ENCODE results near the gene PMPCB. TPM values are rescaled to one million over a fixed set of nuclear protein-coding genes. Genes with fewer than 3 reads are reported as not detected.
"Not testable (repeated sequence)": the region's sequence is repeated elsewhere in the genome, so short reads cannot be mapped to it uniquely, and the experiment has no call there.

The PMPCB gene, protein sequence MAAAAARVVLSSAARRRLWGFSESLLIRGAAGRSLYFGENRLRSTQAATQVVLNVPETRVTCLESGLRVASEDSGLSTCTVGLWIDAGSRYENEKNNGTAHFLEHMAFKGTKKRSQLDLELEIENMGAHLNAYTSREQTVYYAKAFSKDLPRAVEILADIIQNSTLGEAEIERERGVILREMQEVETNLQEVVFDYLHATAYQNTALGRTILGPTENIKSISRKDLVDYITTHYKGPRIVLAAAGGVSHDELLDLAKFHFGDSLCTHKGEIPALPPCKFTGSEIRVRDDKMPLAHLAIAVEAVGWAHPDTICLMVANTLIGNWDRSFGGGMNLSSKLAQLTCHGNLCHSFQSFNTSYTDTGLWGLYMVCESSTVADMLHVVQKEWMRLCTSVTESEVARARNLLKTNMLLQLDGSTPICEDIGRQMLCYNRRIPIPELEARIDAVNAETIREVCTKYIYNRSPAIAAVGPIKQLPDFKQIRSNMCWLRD
- total RNA-seq (67.5 TPM), polyA plus RNA-seq (64.4 TPM)

DNA sequence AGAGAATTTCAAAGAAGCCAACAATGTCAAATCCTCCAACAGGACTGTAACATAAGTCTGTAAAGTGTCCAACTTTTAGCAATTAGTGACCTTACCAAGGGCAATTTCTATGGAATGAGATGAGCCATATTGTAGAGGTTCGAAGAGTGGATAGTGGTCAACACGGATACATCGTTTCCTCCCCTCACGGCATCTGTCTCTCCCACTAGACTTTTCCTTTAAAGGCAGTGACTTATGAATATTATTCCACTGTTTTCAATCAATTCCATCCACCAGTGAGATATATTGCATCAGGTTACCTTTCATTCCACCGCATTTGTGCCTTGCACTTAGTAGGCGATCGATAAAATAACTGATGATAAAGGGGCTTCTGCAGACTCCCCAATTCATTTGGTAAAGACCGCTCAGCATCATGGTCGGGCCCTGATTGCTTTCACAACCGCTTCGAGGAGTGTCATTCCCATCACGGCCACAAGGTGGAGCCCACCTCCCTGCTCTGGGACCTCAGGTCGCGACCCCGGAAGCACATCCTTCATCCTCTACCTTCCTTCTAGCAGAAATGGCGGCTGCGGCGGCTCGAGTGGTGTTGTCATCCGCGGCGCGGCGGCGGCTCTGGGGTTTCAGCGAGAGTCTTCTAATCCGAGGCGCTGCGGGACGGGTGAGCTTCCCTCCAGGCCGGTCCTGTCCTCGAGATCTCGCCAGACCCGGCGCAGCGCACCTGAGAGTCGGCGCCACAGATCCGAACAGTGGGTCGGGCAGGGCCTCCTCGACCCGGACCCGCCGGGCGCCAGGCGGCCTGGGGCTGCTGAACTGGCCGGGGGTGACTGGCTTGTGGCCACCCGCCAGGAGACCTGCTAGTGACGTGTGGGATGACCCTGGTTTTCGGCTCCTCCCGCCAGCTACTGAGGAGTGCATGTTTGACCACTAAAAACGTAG is at the start of gene PMPCB:
PMPCB (plus strand) TSS at position 535 of the 936 bp plus-strand sequence; CDS start at position 560, 25 bp downstream.
- DNase-seq (ENCODE audit: extremely low spot score) = peak; percentile 79
- Histone ChIP-seq H3K4me3 (ENCODE audit: low read depth, low read length) (peak within 1 kb of the TSS; percentile 95), H3K27ac (ENCODE audit: low read depth) (peak within 1 kb of the TSS; percentile 87), H3K36me3 (ENCODE audit: insufficient read depth) (no peaks in the 10 kb centered on the region), H3K4me1 (ENCODE audit: insufficient read depth) (no peaks in the 10 kb centered on the region)
- 3% methylated on average over 52 of the region's 52 CpGs for whole genome bisulfite sequencing

DNA sequence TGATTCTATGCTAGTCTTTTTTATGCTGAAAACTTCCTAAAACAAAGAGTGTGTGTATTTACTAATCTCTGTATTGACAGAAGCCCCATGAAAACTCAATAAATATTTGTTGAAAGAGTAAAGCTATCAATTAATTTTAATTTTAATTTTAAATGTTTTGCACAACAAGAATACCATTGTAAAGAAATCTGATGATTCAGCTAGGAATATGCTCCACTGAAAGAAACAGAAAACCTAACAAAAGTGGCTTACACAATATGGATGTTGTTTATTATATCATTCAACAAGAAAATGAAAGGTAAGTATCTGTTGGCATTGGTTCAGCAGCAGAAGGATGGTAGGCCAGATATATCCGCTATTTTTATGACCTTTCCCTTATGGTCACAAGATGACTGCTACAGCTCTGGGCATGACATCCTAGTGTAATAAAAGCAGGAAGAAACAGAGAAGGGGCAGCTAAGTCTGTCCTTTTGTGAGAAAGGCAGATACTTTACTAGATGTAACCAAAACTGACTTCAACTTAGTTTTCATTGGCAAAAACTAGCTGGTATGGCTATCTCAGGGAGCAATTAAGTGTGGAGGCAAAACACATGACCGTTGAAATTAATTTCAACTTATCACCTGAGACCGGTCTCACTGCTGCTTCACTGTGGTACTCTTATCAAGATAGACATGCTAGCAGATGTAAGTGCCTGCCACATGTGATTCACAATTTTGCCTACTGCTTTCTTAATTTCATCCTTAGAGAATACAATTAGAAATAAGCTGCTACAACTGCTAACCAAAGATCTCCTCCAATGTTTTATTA is 43.3 kb upstream of the PMPCB start:
- not testable (repeated sequence) for H3K27ac ChIP-seq (ENCODE audit: low read depth); H3K4me1 ChIP-seq (ENCODE audit: insufficient read depth); H3K4me3 ChIP-seq (ENCODE audit: low read depth, low read length); H3K36me3 ChIP-seq (ENCODE audit: insufficient read depth); DNase-seq (ENCODE audit: extremely low spot score)
- WGBS = 37% methylated on average over 3 of the region's 3 CpGs

DNA sequence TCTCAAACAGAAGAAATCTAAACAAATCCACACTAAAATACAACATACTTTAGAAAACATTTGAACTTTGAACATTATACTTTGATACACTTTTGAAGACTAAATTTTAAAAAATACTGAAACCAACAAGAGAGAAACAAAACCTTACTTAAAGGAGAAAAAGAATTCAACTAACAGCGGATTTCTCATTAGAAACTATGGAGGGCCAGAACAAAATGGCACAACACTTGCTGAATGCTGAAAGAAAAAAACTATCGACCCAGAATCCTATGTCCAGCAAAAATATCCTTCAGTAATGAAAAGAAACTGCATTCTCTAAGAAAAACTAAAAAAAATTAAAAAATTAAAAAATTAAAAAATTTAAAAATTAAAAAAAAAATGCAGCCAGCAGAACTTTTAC is 33.2 kb upstream of the PMPCB start:
- not testable (repeated sequence) for H3K4me1 ChIP-seq (ENCODE audit: insufficient read depth); H3K4me3 ChIP-seq (ENCODE audit: low read depth, low read length)
- WGBS = 93% methylated on average over 2 of the region's 2 CpGs

DNA sequence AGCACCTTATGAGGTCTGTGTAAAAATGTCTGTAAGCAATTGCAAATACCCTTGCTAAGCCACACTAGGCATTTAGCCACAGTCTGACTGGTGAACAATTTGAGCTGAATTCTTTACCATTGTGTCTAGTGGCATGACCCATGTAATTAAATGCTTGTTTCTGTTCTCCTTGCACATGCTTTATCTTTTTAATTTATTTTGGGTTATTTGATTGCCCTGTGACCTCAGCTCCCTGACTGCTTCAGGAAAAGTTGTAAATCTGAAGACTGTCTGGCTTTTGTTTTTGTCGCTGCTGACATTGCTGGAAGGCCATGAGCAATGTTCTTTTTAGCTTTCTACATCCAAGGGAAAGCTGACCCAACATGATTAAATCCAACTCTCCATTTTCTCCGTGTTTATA is 31.0 kb upstream of the PMPCB start:
- 18% methylated on average over 2 of the region's 2 CpGs for WGBS
- H3K36me3 ChIP-seq (ENCODE audit: insufficient read depth); H3K4me3 ChIP-seq (ENCODE audit: low read depth, low read length); DNase-seq (ENCODE audit: extremely low spot score); H3K27ac ChIP-seq (ENCODE audit: low read depth); H3K4me1 ChIP-seq (ENCODE audit: insufficient read depth): not testable (repeated sequence)

More for the DNA sequence above, 33.2 kb upstream of the PMPCB start:
- H3K36me3 ChIP-seq (ENCODE audit: insufficient read depth); H3K27ac ChIP-seq (ENCODE audit: low read depth); DNase-seq (ENCODE audit: extremely low spot score): not testable (repeated sequence)

DNA sequence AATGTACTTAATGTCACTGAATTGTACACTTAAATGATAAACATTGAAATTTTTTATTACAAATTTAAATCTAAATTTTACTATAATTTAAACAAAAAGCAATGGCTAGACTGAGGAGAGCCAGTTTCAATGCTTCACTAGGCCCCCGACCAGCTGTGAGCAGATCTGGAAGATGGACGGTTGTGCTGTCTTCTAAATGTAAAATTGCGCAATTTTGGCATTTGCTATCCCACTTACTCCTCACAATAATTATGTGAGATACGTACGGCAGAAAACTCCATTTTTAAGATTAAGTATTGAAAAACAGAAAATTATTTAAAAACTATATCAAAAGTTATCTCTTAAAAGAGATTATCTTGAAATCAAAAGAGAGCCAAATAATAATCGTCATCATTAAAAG is 23.9 kb upstream of the PMPCB start:
- not testable (repeated sequence) for H3K4me3 ChIP-seq (ENCODE audit: low read depth, low read length); DNase-seq (ENCODE audit: extremely low spot score)
- WGBS = 93% methylated on average over 6 of the region's 6 CpGs

DNA sequence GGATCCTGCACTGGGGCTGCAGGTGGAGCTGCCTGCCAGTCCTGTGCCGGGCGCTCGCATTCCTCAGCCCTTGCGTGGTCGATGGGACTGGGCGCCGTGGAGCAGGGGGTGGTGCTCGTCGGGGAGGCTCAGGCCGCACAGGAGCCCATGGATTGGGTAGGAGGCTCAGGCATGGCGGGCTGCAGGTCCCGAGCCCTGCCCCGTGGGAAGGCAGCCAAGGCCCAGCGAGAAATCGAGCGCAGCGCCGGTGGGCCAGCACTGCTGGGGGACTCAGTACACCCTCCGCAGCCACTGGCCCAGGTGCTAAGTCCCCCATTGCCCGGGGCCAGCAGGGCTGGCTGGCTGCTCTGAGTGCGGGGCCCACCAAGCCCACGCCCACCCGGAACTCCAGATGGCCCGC is 22.4 kb upstream of the PMPCB start:
- H3K36me3 ChIP-seq (ENCODE audit: insufficient read depth); H3K4me3 ChIP-seq (ENCODE audit: low read depth, low read length); H3K27ac ChIP-seq (ENCODE audit: low read depth); H3K4me1 ChIP-seq (ENCODE audit: insufficient read depth); DNase-seq (ENCODE audit: extremely low spot score): not testable (repeated sequence)
- 97% methylated on average over 24 of the region's 24 CpGs for WGBS

More for the DNA sequence above, 23.9 kb upstream of the PMPCB start:
- not testable (repeated sequence) for H3K4me1 ChIP-seq (ENCODE audit: insufficient read depth); H3K27ac ChIP-seq (ENCODE audit: low read depth); H3K36me3 ChIP-seq (ENCODE audit: insufficient read depth)

DNA sequence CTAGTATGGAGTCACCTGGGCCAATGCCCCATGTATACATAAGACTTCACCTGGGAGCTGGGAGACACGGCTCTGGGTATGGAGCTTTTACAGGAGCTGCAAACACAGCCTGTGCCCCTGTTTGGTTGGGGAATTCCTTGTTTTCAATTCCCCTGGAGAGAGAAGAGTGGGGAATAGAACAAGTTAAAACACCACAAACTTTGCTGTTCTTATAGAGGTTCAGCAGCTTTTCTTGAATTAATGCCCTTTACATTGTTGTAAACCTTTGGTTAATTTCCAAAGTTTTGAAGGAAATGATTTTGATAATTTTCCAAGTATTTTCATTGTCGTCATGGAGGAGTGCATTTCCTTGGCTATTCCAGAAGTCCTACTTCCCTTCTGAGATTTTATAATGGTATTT is 19.0 kb upstream of the PMPCB start:
- not testable (repeated sequence) for DNase-seq (ENCODE audit: extremely low spot score); H3K4me3 ChIP-seq (ENCODE audit: low read depth, low read length); H3K4me1 ChIP-seq (ENCODE audit: insufficient read depth); H3K27ac ChIP-seq (ENCODE audit: low read depth); H3K36me3 ChIP-seq (ENCODE audit: insufficient read depth)
- WGBS = 81% methylated on average over 2 of the region's 2 CpGs

DNA sequence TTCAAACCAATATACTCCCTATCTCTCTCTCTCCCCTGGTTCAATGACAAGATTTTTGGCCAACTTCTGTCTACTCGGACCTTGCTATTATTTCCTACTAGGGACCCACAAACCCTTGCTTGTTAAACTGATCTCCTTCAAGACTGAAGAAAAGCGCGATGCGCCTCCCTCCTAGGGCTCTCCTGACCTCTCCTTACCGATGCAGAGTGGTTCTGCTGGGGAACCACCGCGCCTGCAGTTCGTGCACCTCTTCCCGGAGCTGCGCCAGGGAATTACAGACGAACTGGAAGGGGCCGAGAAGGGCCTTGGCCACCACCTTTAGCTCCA is 17.6 kb upstream of the PMPCB start:
- not testable (repeated sequence) for H3K4me1 ChIP-seq (ENCODE audit: insufficient read depth); H3K36me3 ChIP-seq (ENCODE audit: insufficient read depth); H3K27ac ChIP-seq (ENCODE audit: low read depth); DNase-seq (ENCODE audit: extremely low spot score)
- WGBS = under 1% methylated on average over 12 of the region's 12 CpGs
- H3K4me3 ChIP-seq (ENCODE audit: low read depth, low read length) = peak overlapping the region; percentile 55

DNA sequence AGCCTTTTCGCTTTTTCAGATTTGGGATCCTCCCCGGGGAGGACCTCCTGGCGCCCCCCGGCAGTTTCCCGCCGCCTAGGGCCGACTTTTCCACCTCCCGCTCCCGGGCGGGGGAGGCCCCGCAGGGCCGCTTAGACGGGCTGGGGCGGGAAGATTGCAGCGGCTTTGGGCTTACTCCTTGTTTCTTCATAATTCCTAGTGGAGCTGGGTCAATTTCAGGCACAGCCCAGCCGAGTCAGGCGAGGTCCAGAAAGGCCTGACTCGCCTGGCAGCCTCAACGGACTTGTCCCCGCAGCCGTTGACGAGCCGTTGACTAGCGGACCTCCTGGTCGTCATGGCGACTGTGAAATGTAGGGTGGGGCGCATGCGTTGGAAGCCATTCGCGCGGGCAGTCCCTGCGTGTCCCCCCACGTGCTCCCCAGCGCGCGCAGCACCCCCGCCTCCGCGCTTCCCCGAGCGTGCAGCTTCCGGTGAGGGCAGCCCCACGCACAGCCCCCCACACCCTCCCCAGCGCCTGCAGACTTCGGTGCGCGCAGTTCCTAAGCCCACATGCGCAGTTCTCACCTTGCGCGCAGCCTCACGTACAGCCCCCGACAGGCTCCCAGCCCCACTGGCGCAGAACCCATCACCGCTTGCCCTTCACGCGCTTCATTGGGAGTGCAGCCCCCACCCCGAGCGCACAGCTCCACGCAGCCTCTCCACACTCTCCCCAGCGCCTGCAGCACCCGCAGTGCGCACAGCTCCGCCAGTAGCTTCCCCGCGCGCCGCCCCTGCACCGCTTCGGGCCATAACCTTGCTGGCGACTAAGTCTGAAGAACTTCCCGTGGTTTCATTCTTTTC is 17.1 kb upstream of the PMPCB start:
- under 1% methylated on average over 71 of the region's 71 CpGs for WGBS
- DNase-seq (ENCODE audit: extremely low spot score); H3K4me1 ChIP-seq (ENCODE audit: insufficient read depth); H3K27ac ChIP-seq (ENCODE audit: low read depth); H3K36me3 ChIP-seq (ENCODE audit: insufficient read depth): not testable (repeated sequence)
- H3K4me3 ChIP-seq (ENCODE audit: low read depth, low read length) = peak overlapping the region; percentile 55

DNA sequence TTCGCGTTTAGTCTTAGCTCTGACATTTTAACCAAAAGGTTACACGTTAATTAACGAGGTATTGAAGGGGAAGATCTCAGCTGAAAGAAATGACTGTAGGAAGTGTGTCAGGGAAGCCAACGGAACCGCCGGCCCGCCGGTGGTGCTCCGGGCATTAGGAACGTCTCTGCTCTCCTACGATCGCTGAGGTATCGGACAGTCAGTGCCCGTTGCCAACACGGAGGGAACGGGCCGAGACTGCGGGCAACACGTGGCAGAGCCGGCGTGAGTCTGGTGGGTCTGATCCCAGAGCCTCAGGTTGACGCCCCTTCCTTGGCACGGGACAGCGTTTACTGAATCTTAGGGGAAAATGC is 16.5 kb upstream of the PMPCB start:
- WGBS = under 1% methylated on average over 25 of the region's 25 CpGs
- DNase-seq (ENCODE audit: extremely low spot score); H3K27ac ChIP-seq (ENCODE audit: low read depth): not testable (repeated sequence)

DNA sequence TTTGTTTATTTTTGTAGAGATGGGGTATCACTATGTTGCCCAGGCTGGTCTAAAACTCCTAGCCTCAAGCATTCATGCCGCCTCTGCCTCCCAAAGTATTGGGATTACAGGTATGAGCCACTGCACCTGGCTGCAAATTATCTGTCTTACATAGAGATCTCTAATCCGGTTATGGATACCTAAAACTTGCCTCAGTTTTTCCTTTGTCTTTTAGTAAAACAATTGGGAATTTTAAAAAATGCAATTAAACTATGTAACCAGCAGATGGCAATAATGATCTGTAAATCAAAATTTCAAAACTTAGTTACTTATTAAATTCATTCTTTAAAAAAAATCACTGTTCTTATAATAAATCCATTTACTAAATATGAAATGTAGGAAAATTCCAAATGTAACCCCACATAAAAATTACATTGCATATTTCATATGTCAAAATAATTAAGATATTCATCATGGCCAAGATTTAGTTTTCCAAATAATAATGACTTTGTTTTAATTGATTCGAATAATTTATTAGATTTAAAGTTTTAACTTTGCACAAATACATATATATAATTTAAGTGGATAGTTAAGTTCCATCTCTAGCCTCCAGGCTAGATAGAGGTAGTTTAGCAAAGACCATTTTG is 14.3 kb upstream of the PMPCB start:
- not testable (repeated sequence) for DNase-seq (ENCODE audit: extremely low spot score); H3K27ac ChIP-seq (ENCODE audit: low read depth); H3K36me3 ChIP-seq (ENCODE audit: insufficient read depth); H3K4me1 ChIP-seq (ENCODE audit: insufficient read depth); H3K4me3 ChIP-seq (ENCODE audit: low read depth, low read length)
- WGBS = 47% methylated on average over 3 of the region's 3 CpGs

More for the DNA sequence above, 16.5 kb upstream of the PMPCB start:
- peak overlapping the region; percentile 55 for H3K4me3 ChIP-seq (ENCODE audit: low read depth, low read length)
- not testable (repeated sequence) for H3K4me1 ChIP-seq (ENCODE audit: insufficient read depth); H3K36me3 ChIP-seq (ENCODE audit: insufficient read depth)

DNA sequence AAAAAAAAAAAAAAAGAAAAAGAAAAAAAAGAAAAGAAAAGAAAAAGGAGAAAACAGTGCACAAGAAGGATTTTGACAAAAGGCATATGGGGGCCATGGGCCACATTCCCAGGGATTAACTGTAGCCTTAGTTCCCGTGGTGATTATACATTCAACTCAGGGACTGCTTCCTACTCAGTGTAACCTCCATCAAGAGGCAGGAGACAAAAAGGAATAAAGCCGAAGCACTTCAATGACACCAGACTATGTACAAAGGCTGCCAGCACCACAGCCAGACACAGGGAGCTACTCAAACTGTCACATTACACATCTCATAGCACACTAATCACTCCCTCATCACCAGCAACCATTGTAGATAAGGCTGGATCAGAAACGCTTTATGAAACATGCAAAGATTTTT is 5.1 kb upstream of the PMPCB start:
- Histone ChIP-seq H3K4me1 (ENCODE audit: insufficient read depth) (no peaks in the 10 kb centered on the region), H3K4me3 (ENCODE audit: low read depth, low read length) (no peak overlapping the region), H3K36me3 (ENCODE audit: insufficient read depth) (no peaks in the 10 kb centered on the region), H3K27ac (ENCODE audit: low read depth) (no peak overlapping the region)
- 26% methylated on average over 3 of the region's 3 CpGs for WGBS
- no peak for DNase-seq (ENCODE audit: extremely low spot score)
